ENCODE results near the gene TSTD2. TPM values are rescaled to one million over a fixed set of nuclear protein-coding genes. Genes with fewer than 3 reads are reported as not detected.

TSTD2 gene
- polyA plus RNA-seq, 3 donors: 1.2 to 11.4 (median 2.4) TPM

DNA sequence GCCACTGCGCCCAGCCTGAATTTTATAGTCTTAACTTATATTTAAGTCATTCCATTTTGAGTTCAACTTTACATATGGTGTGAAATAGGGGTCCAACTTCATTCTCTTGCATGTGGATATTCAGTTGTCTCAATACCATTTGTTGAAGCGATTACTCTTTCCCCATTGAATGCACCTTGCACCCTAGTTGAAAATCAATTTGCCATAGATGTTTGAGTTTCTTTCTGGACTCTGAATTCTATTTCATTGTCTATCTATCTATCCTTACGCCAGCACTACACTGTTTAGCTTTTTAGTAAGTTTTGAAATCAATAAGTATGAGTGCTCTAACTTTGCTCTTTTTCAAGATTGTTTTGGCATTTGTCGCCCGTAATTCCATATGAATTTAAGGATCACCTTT lies 81.9 kb downstream of the TSTD2 start:
- no peak for DNase-seq
- Histone ChIP-seq H3K9ac (ENCODE audit: insufficient read depth, low read length, poor library complexity, severe bottlenecking) (no peak overlapping the region), H3K4me1 (ENCODE audit: control insufficient read depth in 1 of 2, insufficient read depth in 2 of 2, low read length in 2 of 2) (no peaks in the 10 kb centered on the region), H3K4me3 (replicated peaks in 1 of 3; ENCODE audit: low read depth in 2 of 3, low read length in 3 of 3) (no peak overlapping the region), H4K20me1 (ENCODE audit: insufficient read depth, low read length) (no peaks in the 10 kb centered on the region), H3K4me2 (replicated peaks; ENCODE audit: extremely low read depth, low read length, poor library complexity, severe bottlenecking) (no peak overlapping the region), H3K36me3 (replicated peaks in 1 of 2; ENCODE audit: control insufficient read depth in 1 of 2, insufficient read depth in 2 of 2, low read length in 2 of 2) (no peaks in the 10 kb centered on the region), H2AFZ (ENCODE audit: insufficient read depth, low read depth, low read length, poor library complexity, severe bottlenecking) (no peak overlapping the region), H3K27me3 (ENCODE audit: control insufficient read depth in 2 of 2, insufficient read depth in 2 of 2, low read length in 2 of 2) (no peaks in the 10 kb centered on the region), H3K9me3 (replicated peaks in 1 of 2; ENCODE audit: control insufficient read depth in 1 of 2, insufficient read depth in 1 of 2, low read length in 2 of 2) (no peaks in the 10 kb centered on the region), H3K27ac (ENCODE audit: low read depth in 1 of 2, low read length in 2 of 2) (no peak overlapping the region), H3K79me2 (ENCODE audit: insufficient read depth, low read length) (no peaks in the 10 kb centered on the region)
- TF ChIP-seq, protein P1, sequence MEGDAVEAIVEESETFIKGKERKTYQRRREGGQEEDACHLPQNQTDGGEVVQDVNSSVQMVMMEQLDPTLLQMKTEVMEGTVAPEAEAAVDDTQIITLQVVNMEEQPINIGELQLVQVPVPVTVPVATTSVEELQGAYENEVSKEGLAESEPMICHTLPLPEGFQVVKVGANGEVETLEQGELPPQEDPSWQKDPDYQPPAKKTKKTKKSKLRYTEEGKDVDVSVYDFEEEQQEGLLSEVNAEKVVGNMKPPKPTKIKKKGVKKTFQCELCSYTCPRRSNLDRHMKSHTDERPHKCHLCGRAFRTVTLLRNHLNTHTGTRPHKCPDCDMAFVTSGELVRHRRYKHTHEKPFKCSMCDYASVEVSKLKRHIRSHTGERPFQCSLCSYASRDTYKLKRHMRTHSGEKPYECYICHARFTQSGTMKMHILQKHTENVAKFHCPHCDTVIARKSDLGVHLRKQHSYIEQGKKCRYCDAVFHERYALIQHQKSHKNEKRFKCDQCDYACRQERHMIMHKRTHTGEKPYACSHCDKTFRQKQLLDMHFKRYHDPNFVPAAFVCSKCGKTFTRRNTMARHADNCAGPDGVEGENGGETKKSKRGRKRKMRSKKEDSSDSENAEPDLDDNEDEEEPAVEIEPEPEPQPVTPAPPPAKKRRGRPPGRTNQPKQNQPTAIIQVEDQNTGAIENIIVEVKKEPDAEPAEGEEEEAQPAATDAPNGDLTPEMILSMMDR (IDR thresholded peaks at IDR 0.05): no peak
- Mint-ChIP-seq H3K4me1 (peaks cover 7% of the 10 kb centered on the region), H3K9me3 (no peaks in the 10 kb centered on the region), H3K27ac (no peak overlapping the region), H3K36me3 (no peaks in the 10 kb centered on the region), H3K27me3 (ENCODE audit: low read depth in 3 of 3) (peaks cover 6 to 7% (median 6%) of the 10 kb centered on the region in 3 donors), H3K4me3 (no peak overlapping the region)
- intact Hi-C loops (cut with micrococcal nuclease): no loop called here
- WGBS (ENCODE audit: insufficient coverage): no CpG with 5 or more reads among the region's 5 CpGs

DNA sequence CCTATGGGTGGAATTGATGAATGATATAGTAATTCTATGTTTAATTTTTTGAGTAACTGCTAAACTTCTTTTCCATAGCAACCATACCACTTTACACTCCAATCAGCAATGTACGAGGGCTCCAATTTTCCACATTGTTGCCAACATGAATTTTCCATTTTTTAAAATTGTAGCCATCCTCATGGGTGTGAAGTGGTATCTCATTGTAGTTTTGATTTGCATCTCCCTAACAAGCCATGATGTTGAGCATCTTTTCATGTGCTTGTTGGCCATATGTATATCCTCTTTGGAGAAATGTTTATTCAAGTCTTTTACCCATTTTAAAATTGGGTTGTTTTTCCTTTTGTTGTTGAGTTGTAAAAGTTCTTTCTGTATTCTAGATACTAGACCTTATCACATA lies 82.8 kb downstream of the TSTD2 start:
- no peak overlapping the region for H3K4me3 ChIP-seq (replicated peaks in 1 of 3; ENCODE audit: low read depth in 2 of 3, low read length in 3 of 3)
- no peaks in the 10 kb centered on the region for H3K9me3 ChIP-seq (replicated peaks in 1 of 2; ENCODE audit: control insufficient read depth in 1 of 2, insufficient read depth in 1 of 2, low read length in 2 of 2)
- H3K9ac ChIP-seq (ENCODE audit: insufficient read depth, low read length, poor library complexity, severe bottlenecking): no peak overlapping the region
- Mint-ChIP-seq H3K27me3 (ENCODE audit: low read depth in 3 of 3) (peaks cover 4 to 10% (median 4%) of the 10 kb centered on the region in 3 donors), H3K9me3 (no peaks in the 10 kb centered on the region), H3K4me3 (no peak overlapping the region), H3K4me1 (peaks cover 7% of the 10 kb centered on the region), H3K36me3 (no peaks in the 10 kb centered on the region), H3K27ac (no peak overlapping the region)
- no CpG with 5 or more reads among the region's 1 CpG for WGBS (ENCODE audit: insufficient coverage)
- no peaks in the 10 kb centered on the region for H3K4me1 ChIP-seq (ENCODE audit: control insufficient read depth in 1 of 2, insufficient read depth in 2 of 2, low read length in 2 of 2)
- TF ChIP-seq, protein P1 (IDR thresholded peaks at IDR 0.05): no peak
- no peak overlapping the region for H3K27ac ChIP-seq (ENCODE audit: low read depth in 1 of 2, low read length in 2 of 2)
- H3K4me2 ChIP-seq (replicated peaks; ENCODE audit: extremely low read depth, low read length, poor library complexity, severe bottlenecking): no peak overlapping the region
- no peak for DNase-seq
- no peaks in the 10 kb centered on the region for H3K79me2 ChIP-seq (ENCODE audit: insufficient read depth, low read length)
- H2AFZ ChIP-seq (ENCODE audit: insufficient read depth, low read depth, low read length, poor library complexity, severe bottlenecking): no peak overlapping the region
- intact Hi-C loops (cut with micrococcal nuclease): no loop called here
- H4K20me1 ChIP-seq (ENCODE audit: insufficient read depth, low read length): no peaks in the 10 kb centered on the region
- no peaks in the 10 kb centered on the region for H3K27me3 ChIP-seq (ENCODE audit: control insufficient read depth in 2 of 2, insufficient read depth in 2 of 2, low read length in 2 of 2)
- no peaks in the 10 kb centered on the region for H3K36me3 ChIP-seq (replicated peaks in 1 of 2; ENCODE audit: control insufficient read depth in 1 of 2, insufficient read depth in 2 of 2, low read length in 2 of 2)

Other genes starting within 250 kb of the TSTD2 start
- 10 to 100 TPM in 2 of 3 donors, 1 to 10 TPM in 1; 8.1 to 12.0 (median 11.1) TPM for gene TDRD7, start 221.3 kb downstream of the TSTD2 start, polyA plus RNA-seq
- gene TMOD1, start 131.7 kb downstream of the TSTD2 start, polyA plus RNA-seq: under 1 TPM; 0.09 to 0.81 (median 0.59) TPM
- 10 to 100 TPM in 2 of 3 donors, 1 to 10 TPM in 1; 8.9 to 15.8 (median 11.1) TPM for gene NCBP1, start 453 bp upstream of the TSTD2 start, polyA plus RNA-seq
- 10 to 100 TPM in 2 of 3 donors, 1 to 10 TPM in 1; 2.9 to 15.8 (median 15.4) TPM for gene XPA, start 64.0 kb upstream of the TSTD2 start, polyA plus RNA-seq
- under 1 TPM in 1 of 3 donors, not detected in 2; 0.01 TPM for gene FOXE1, start 219.9 kb upstream of the TSTD2 start, polyA plus RNA-seq